Testis (tissue), 3 donors: Measurements from ENCODE around the gene GPC6. TPM values are rescaled to one million over a fixed set of nuclear protein-coding genes. Genes with fewer than 3 reads are reported as not detected.

ENCODE experiments used
- DNase-seq: peaks from one replicate; pipeline ENCODE4 v3.0.0-alpha.2; 2019
- H3K27ac ChIP-seq, 2 donors: fragments of 200-600 bp; sonication (generic); one replicate each; pipeline ENCODE4 v1.5.1; 2019
- H3K27me3 ChIP-seq: fragments of 200-600 bp; sonication (generic); one replicate; pipeline ENCODE4 v1.5.1; 2019
- H3K36me3 ChIP-seq: fragments of 200-600 bp; sonication (generic); one replicate; pipeline ENCODE4 v1.5.1; 2017; ENCODE audit warnings: low read depth; ENCODE audit errors: missing control alignments
- H3K4me1 ChIP-seq: fragments of 200-600 bp; sonication (generic); one replicate; pipeline ENCODE4 v1.5.1; 2019
- H3K4me3 ChIP-seq, 2 donors: fragments of 200-600 bp; sonication (generic); one replicate each; pipeline ENCODE4 v1.5.1; 2017 to 2019
- H3K9me3 ChIP-seq: fragments of 200-600 bp; sonication (generic); one replicate; pipeline ENCODE4 v1.5.1; 2017
- CTCF ChIP-seq, 3 experiments: fragments of 450-650 bp in 2 of 3; fragments of 200-600 bp in 1 of 3; sonication (generic) in 1 of 3; IDR thresholded peaks; one replicate each; pipeline ENCODE4 v1.5.1; 2016 to 2019; ENCODE audit warnings: antibody characterized with exemption in 3 of 3, mild to moderate bottlenecking in 2 of 3, moderate library complexity in 1 of 3
- POLR2A ChIP-seq: fragments of 450-650 bp; IDR thresholded peaks from one replicate; pipeline ENCODE4 v1.6.1; 2017; ENCODE audit warnings: antibody characterized with exemption, mild to moderate bottlenecking, moderate library complexity
- WGBS, 2 donors: methylation state at CpG; one replicate each; pipeline ENCODE4 v1.1.5; 2018; 5-methylcytosine and 5-hydroxymethylcytosine counted together
- intact Hi-C: fragments of 100-400 bp; cut with DNase I; formaldehyde crosslinking; loops from one replicate; pipeline ENCODE4 v1.15.1; 2023; ENCODE audit warnings: low total_unique reads
- polyA plus RNA-seq: library from polyadenylated mRNA; stranded (reverse); fragments of 350-450 nt; fragmentation: Illumina TruSeq; extraction: RNeasy Lipid Tissue Mini Kit (QIAGEN cat#74804); gene quantifications from one replicate; pipeline ENCODE4 v1.2.3, GENCODE V29; 2014; ENCODE audit warnings: low read depth, low replicate concordance; ENCODE audit not compliant: insufficient read depth
- total RNA-seq, 2 donors: library from RNA; depleted of rRNA; stranded (reverse); fragments of >200 nt; gene quantifications; one replicate each; pipeline ENCODE4 v1.2.3, GENCODE V29; 2016

Gene GPC6
- total and polyA plus RNA-seq, 3 donors from 2014 or later = 2.2 to 6.9 (median 4.3) TPM

- Histone ChIP-seq H3K4me1 (no peaks in the 10 kb centered on the region), H3K4me3 (no peak overlapping the region), H3K27me3 (no peaks in the 10 kb centered on the region), H3K9me3 (no peaks in the 10 kb centered on the region), H3K36me3 (no peaks in the 10 kb centered on the region), H3K27ac (no peak overlapping the region)
- TF ChIP-seq CTCF (IDR thresholded peaks at IDR 0.05) (no peak), POLR2A (no peak)
- no peak for DNase-seq
- intact Hi-C loops = no loop called here
- 86 to 91% methylated on average over 3 of the region's 3 CpGs for WGBS, 2 donors
These were observed 719.0 kb downstream of the GPC6 start for GRCh38 chr13:93945621-93946020.

DNA sequence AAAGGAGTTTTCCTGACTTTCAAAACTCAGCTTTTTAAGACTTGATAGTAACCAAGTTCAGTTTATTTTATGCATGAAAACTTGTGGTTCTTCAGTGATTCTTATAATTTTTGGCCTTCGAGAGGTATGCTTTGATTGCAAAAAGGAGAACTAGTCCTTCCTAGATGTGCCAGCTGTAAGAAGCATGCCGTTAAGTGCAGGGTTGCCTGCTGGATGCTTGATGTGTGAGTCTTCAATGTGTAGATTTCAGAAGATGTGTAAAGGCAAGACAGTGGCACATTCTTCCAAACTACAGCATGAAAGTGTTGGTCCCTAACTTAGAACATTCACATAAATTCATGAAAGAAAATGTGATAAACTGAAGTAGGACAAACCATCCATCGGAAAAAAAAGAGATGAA, 720.4 kb downstream of the GPC6 start:
- Histone ChIP-seq H3K9me3 (no peaks in the 10 kb centered on the region), H3K27me3 (no peaks in the 10 kb centered on the region), H3K4me3 (no peak overlapping the region), H3K27ac (no peak overlapping the region), H3K4me1 (no peaks in the 10 kb centered on the region), H3K36me3 (no peaks in the 10 kb centered on the region)
- WGBS, 2 donors = 60 to 79% methylated on average over 3 of the region's 3 CpGs
- intact Hi-C loops = no loop called here
- no peak for DNase-seq
- TF ChIP-seq POLR2A (no peak), CTCF (IDR thresholded peaks at IDR 0.05) (no peak)

GRCh38 chr13:93947651-93948050, 721.0 kb downstream of the GPC6 start:
- Histone ChIP-seq H3K27ac (no peak overlapping the region), H3K9me3 (no peaks in the 10 kb centered on the region), H3K27me3 (no peaks in the 10 kb centered on the region), H3K4me1 (no peaks in the 10 kb centered on the region), H3K36me3 (no peaks in the 10 kb centered on the region), H3K4me3 (no peak overlapping the region)
- TF ChIP-seq CTCF (IDR thresholded peaks at IDR 0.05) = no peak
- TF ChIP-seq POLR2A = no peak
- intact Hi-C loops = no loop called here
- 65 to 84% methylated on average over 5 of the region's 5 CpGs for WGBS, 2 donors
- DNase-seq = no peak

DNA sequence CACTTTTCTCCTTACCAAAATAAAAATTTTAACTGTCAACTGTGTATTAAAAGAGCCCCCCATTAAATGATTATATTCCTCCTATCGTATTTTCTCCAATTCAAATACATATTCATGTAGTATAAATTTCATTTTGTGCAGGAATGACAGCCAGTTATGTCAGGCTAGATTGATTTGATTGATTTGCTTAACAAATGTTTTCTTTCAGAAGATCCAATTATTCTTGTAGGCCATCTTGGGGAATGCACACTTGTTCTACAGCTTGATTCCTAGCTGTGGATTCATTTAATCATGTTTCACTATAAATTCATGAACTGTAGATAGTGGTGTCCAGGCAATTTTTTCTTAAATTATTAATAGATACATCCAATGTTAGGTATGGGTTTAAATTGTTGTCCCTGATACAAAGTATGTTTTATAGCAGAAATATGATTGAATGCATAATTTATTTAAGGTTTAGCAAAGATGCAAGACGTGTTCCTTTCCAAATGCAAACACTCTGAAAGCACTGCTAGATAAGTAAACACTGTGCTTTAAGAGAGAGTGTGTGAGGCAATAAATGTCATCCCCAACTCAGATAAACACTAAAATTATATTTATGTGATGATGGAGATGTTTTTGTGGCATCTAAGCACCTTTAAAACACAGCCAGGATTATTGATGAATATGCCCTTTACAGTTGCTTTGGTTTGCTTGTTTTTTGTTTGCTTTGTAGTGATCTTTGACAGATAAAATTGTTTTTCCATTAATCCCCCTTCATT, 721.7 kb downstream of the GPC6 start:
- TF ChIP-seq CTCF (IDR thresholded peaks at IDR 0.05) (no peak), POLR2A (no peak)
- Histone ChIP-seq H3K9me3 (no peaks in the 10 kb centered on the region), H3K4me1 (no peaks in the 10 kb centered on the region), H3K36me3 (no peaks in the 10 kb centered on the region), H3K27me3 (no peaks in the 10 kb centered on the region), H3K27ac (no peak overlapping the region), H3K4me3 (no peak overlapping the region)
- intact Hi-C loops = no loop called here
- 83 to 88% methylated on average over 2 of the region's 2 CpGs for WGBS, 2 donors
- no peak for DNase-seq

GRCh38 chr13:93951108-93951507, 724.5 kb downstream of the GPC6 start:
- Histone ChIP-seq H3K27me3 (no peaks in the 10 kb centered on the region), H3K27ac (no peak overlapping the region), H3K9me3 (no peaks in the 10 kb centered on the region), H3K4me1 (no peaks in the 10 kb centered on the region), H3K36me3 (no peaks in the 10 kb centered on the region), H3K4me3 (no peak overlapping the region)
- intact Hi-C loops = no loop called here
- no peak for TF ChIP-seq POLR2A
- peak in 1 of 3 experiments; percentile 9 for TF ChIP-seq CTCF (IDR thresholded peaks at IDR 0.05)
- no peak for DNase-seq
